Astrocyte (in vitro differentiated cells and primary cell): Measurements from ENCODE around the gene GFOD1.

Source experiments
- EZH2 ChIP-seq: IDR thresholded peaks from 2 replicates; pipeline ENCODE4 v1.6.1; 2012; ENCODE audit warnings: mild to moderate bottlenecking, low read length, inconsistent platforms; ENCODE audit not compliant: insufficient read depth
- TF ChIP-seq, protein P1 (sequence below): IDR thresholded peaks from 2 replicates; pipeline ENCODE4 v1.5.1; 2011; ENCODE audit warnings: low read depth, mild to moderate bottlenecking, inconsistent platforms, low read length, moderate library complexity; ENCODE audit not compliant: insufficient read depth

DNA sequence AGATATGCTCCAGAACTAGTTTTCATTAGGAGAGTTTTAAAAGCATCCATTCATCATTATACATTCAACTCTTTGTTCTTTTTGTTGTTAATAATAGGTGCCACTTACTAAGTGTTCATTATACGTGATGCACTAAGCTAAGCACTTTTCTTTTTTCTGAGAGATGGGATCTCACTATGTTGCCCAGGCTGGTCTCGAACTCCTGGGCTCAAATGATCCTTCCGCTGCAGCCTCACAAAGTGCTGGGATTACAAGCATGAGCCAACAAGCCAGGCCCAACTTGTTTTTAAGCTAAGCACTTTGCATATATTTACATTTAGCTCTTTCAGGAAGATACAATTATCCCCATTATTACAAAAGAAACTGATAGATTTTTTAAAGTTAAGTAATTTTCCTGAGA is 5.7 kb upstream of the GFOD1 start:
- TF ChIP-seq, protein P1, sequence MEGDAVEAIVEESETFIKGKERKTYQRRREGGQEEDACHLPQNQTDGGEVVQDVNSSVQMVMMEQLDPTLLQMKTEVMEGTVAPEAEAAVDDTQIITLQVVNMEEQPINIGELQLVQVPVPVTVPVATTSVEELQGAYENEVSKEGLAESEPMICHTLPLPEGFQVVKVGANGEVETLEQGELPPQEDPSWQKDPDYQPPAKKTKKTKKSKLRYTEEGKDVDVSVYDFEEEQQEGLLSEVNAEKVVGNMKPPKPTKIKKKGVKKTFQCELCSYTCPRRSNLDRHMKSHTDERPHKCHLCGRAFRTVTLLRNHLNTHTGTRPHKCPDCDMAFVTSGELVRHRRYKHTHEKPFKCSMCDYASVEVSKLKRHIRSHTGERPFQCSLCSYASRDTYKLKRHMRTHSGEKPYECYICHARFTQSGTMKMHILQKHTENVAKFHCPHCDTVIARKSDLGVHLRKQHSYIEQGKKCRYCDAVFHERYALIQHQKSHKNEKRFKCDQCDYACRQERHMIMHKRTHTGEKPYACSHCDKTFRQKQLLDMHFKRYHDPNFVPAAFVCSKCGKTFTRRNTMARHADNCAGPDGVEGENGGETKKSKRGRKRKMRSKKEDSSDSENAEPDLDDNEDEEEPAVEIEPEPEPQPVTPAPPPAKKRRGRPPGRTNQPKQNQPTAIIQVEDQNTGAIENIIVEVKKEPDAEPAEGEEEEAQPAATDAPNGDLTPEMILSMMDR, result no peak
- no peak for TF ChIP-seq EZH2
